ENCODE measurements around the gene AJAP1. TPM values are rescaled to one million over a fixed set of nuclear protein-coding genes. Genes with fewer than 3 reads are reported as not detected.

The AJAP1 gene
- total and polyA plus RNA-seq, 9 donors = 1.2 to 20.8 (median 12.5) TPM

DNA sequence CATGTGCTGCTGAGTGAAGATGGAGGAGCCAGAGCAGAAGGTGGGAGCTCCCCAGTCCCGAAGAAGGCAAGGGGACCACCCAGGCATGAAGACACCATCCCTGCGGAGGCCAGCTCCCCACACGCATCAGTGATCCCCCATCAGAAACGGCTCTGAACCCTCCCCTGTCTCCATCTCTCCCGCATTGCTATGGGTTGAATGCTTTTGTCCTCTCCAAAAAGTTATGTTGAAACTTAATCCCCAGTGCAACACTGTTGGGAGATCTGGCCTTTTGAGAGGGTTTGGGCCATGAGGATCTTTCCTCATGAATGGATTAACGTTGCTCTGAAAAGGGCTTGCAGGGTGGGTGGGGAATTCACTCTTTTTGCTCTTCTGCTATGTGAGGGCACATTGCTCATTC, 147.6 kb downstream of the AJAP1 start:
- intact Hi-C loops (cut with DNase I) = no loop called here
- DNase-seq = no peak
- peaks cover 15% of the 10 kb centered on the region for H3K4me1 ChIP-seq (ENCODE audit: insufficient read depth)
- H3K9me3 ChIP-seq = no peaks in the 10 kb centered on the region
- no peak overlapping the region for H3K27ac ChIP-seq
- no peaks in the 10 kb centered on the region for H3K27me3 ChIP-seq
- TF ChIP-seq CTCF (IDR thresholded peaks at IDR 0.05) (no peak), POLR2A (IDR thresholded peaks at IDR 0.05) (no peak), EP300 (IDR thresholded peaks at IDR 0.05) (no peak)
- WGBS, 3 donors = 26 to 29% (median 27%) methylated on average over 6 of the region's 6 CpGs
- no peaks in the 10 kb centered on the region for H3K36me3 ChIP-seq
- no peak overlapping the region for H3K4me3 ChIP-seq

DNA sequence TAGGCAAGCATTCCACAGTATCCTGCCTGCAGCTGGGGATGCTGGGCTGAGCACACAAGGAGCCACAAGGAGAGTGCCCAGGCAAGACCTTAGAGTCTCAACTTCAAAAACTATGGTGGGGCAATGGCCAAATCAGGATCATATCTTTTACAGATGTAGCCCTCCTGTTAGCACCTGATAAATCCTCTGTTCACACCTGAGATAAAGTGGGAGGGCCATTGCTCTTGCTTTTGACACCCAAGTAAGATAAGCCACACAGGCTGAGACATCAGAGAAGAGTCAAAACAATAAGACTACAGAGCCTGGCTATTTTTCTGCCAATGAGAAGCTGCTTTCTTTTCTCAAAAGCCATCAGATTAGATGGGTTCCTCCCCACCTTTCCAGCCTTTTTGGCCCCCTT, 148.9 kb downstream of the AJAP1 start:
- H3K27me3 ChIP-seq = no peaks in the 10 kb centered on the region
- H3K4me1 ChIP-seq (ENCODE audit: insufficient read depth) = peaks cover 13% of the 10 kb centered on the region
- H3K9me3 ChIP-seq = no peaks in the 10 kb centered on the region
- TF ChIP-seq EP300 (IDR thresholded peaks at IDR 0.05) (no peak), POLR2A (IDR thresholded peaks at IDR 0.05) (no peak), CTCF (IDR thresholded peaks at IDR 0.05) (no peak)
- intact Hi-C loops (cut with DNase I) = no loop called here
- H3K27ac ChIP-seq = no peak overlapping the region
- DNase-seq = no peak
- H3K36me3 ChIP-seq = no peaks in the 10 kb centered on the region
- no peak overlapping the region for H3K4me3 ChIP-seq

DNA sequence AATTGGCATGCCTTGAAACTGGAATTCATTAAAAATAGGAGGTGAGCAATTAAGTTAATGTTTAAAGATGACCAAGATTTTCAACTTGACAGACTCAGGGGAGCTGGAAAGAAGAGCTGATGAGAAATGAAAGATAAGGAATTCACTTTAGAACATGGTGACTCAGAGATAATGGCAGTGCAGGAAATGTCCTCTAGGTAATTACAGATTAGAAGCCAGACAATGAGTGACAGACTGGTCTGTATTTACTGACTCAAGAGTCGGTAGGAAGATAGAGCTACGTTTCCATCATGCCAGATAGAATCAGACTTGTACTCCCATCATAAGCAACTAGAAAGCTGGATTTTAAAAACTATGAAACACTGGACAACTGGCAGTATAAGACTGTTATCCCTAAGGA, 151.6 kb downstream of the AJAP1 start:
- peaks cover 6% of the 10 kb centered on the region for H3K4me1 ChIP-seq (ENCODE audit: insufficient read depth)
- no peaks in the 10 kb centered on the region for H3K36me3 ChIP-seq
- WGBS, 3 donors = 57 to 79% (median 67%) methylated on average over 2 of the region's 2 CpGs
- H3K27me3 ChIP-seq = no peaks in the 10 kb centered on the region
- DNase-seq = no peak
- TF ChIP-seq POLR2A (IDR thresholded peaks at IDR 0.05) (no peak), EP300 (IDR thresholded peaks at IDR 0.05) (no peak), CTCF (IDR thresholded peaks at IDR 0.05) (no peak)
- H3K9me3 ChIP-seq = no peaks in the 10 kb centered on the region
- H3K27ac ChIP-seq = no peak overlapping the region
- no peak overlapping the region for H3K4me3 ChIP-seq
- intact Hi-C loops (cut with DNase I) = no loop called here

DNA sequence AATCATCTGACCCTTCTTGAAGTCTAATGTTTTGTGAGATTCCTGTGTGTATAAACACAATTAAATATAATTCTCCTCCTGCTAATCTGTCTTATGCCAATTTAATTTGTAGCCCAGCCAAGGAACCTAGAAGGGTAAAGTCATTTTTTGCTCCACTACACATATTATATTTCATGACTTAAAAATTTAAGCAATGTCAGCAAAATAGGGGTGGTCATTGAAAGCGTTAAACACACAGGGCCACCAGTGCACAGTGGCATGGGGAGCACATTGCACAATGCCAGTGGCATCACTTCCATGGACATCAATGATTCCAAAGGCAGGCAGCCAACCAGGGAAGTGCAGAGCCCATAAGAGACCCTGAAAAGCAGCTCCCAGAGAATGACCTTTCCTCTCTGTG, 166.1 kb downstream of the AJAP1 start:
- no peak overlapping the region for H3K4me3 ChIP-seq
- TF ChIP-seq EP300 (IDR thresholded peaks at IDR 0.05) (no peak), POLR2A (IDR thresholded peaks at IDR 0.05) (no peak), CTCF (IDR thresholded peaks at IDR 0.05) (no peak)
- H3K27me3 ChIP-seq = no peaks in the 10 kb centered on the region
- intact Hi-C loops (cut with DNase I) = no loop called here
- WGBS, 3 donors = 83 to 96% (median 92%) methylated on average over 1 of the region's 1 CpG
- no peaks in the 10 kb centered on the region for H3K36me3 ChIP-seq
- H3K4me1 ChIP-seq (ENCODE audit: insufficient read depth) = no peaks in the 10 kb centered on the region
- H3K27ac ChIP-seq = no peak overlapping the region
- H3K9me3 ChIP-seq = no peaks in the 10 kb centered on the region
- DNase-seq = no peak

Data from ovary (tissue), 9 donors.